HepG2 (cell line): ENCODE measurements around the gene ZBTB45. TPM values are rescaled to one million over a fixed set of nuclear protein-coding genes. Genes with fewer than 3 reads are reported as not detected.

Experiments
- ARNTL ChIP-seq: sonication (generic); formaldehyde crosslinking; IDR thresholded peaks from 2 replicates; pipeline ENCODE4 v1.4.0; 2020; ENCODE audit warnings: mild to moderate bottlenecking, missing genetic modification reagents
- GABPA ChIP-seq, 2 experiments: IDR thresholded peaks; 2 replicates each; pipeline ENCODE4 v1.6.1; 2011 to 2016; ENCODE audit warnings: low read depth in 2 of 2, low read length in 1 of 2, missing biosample characterization in 1 of 2, missing genetic modification characterization in 1 of 2
- GZF1 ChIP-seq: sonication (generic); formaldehyde crosslinking; IDR thresholded peaks from 2 replicates; pipeline ENCODE4 v1.5.1; 2020; ENCODE audit warnings: mild to moderate bottlenecking, missing genetic modification reagents
- HDAC6 ChIP-seq: fragments of 200-600 bp; sonication (generic); IDR thresholded peaks from 2 replicates; pipeline ENCODE4 v1.7.0; 2017; ENCODE audit warnings: mild to moderate bottlenecking, antibody characterized with exemption, low read length, low read depth
- HNRNPH1 ChIP-seq: fragments of 200-400 bp; formaldehyde crosslinking; optimal IDR thresholded peaks from 2 replicates; pipeline ENCODE3; 2017; ENCODE audit warnings: mild to moderate bottlenecking, low read depth, low read length
- HOXD1 ChIP-seq: sonication (generic); formaldehyde crosslinking; IDR thresholded peaks from 2 replicates; pipeline ENCODE4 v1.5.0; 2020; ENCODE audit warnings: missing genetic modification reagents
- MED1 ChIP-seq: sonication (generic); formaldehyde crosslinking; IDR thresholded peaks from 2 replicates; pipeline ENCODE4 v1.4.0; 2020; ENCODE audit warnings: missing genetic modification reagents
- MED8 ChIP-seq: sonication (generic); formaldehyde crosslinking; IDR thresholded peaks from 2 replicates; pipeline ENCODE4 v1.8.1; 2023; ENCODE audit warnings: mild to moderate bottlenecking, missing genetic modification reagents; ENCODE audit not compliant: insufficient replicate concordance
- MIXL1 ChIP-seq: IDR thresholded peaks from 2 replicates; pipeline ENCODE4 v1.6.1; 2016
- NFKB2 ChIP-seq: sonication (generic); formaldehyde crosslinking; IDR thresholded peaks from 2 replicates; pipeline ENCODE4 v1.4.0; 2020; ENCODE audit warnings: missing genetic modification reagents, borderline replicate concordance
- NONO ChIP-seq, 2 experiments: fragments of 450-650 bp in 1 of 2; sonication (generic) in 1 of 2; formaldehyde crosslinking in 1 of 2; IDR thresholded peaks in 1 of 2; conservative IDR thresholded peaks in 1 of 2; 2 replicates each; pipeline versions ENCODE4 v1.6.1 to v1.8.0; 2017 to 2022; ENCODE audit warnings: mild to moderate bottlenecking in 1 of 2, missing genetic modification reagents in 1 of 2, moderate library complexity in 1 of 2
- PRDM10 ChIP-seq: sonication (generic); formaldehyde crosslinking; IDR thresholded peaks from 2 replicates; pipeline ENCODE4 v1.4.0; 2020; ENCODE audit warnings: low read depth, missing genetic modification reagents
- SPEN ChIP-seq: sonication (generic); formaldehyde crosslinking; IDR thresholded peaks from 2 replicates; pipeline ENCODE4 v1.5.1; 2020; ENCODE audit warnings: low read depth, mild to moderate bottlenecking, missing genetic modification reagents
- YY1 ChIP-seq: IDR thresholded peaks from 2 replicates; pipeline ENCODE4 v1.6.1; 2011; ENCODE audit warnings: low read length, low read depth, moderate library complexity, mild to moderate bottlenecking; ENCODE audit not compliant: insufficient read depth, insufficient replicate concordance
- ZFP82 ChIP-seq: sonication (generic); formaldehyde crosslinking; IDR thresholded peaks from 2 replicates; pipeline ENCODE4 v1.5.1; 2020; ENCODE audit warnings: mild to moderate bottlenecking, missing genetic modification reagents, borderline replicate concordance
- ZMYM4 ChIP-seq: sonication (generic); formaldehyde crosslinking; IDR thresholded peaks from 2 replicates; pipeline ENCODE4 v1.8.1; 2023; ENCODE audit warnings: mild to moderate bottlenecking, missing genetic modification reagents
- ZNF280D ChIP-seq: sonication (generic); formaldehyde crosslinking; IDR thresholded peaks from 2 replicates; pipeline ENCODE4 v1.5.1; 2020; ENCODE audit warnings: mild to moderate bottlenecking, missing genetic modification reagents
- ZNF660 ChIP-seq: sonication (generic); formaldehyde crosslinking; IDR thresholded peaks from 2 replicates; pipeline ENCODE4 v1.5.1; 2020; ENCODE audit warnings: mild to moderate bottlenecking, low read depth, missing genetic modification reagents, borderline replicate concordance
- polyA plus RNA-seq, 8 experiments: library from polyadenylated mRNA; depleted of rRNA in 3 of 8; stranded (reverse) in 7 of 8; unstranded in 1 of 8; fragments of >200 nt; fragmentation: Illumina TruSeq in 4 of 8; extraction: Trizol in 4 of 8; gene quantifications; 2 replicates each; pipeline versions ENCODE4 v1.2.1 to v1.2.3, GENCODE V29; 2011 to 2016; ENCODE audit warnings: low read depth in 4 of 8, missing spikeins in 1 of 8, mixed read lengths in 1 of 8; ENCODE audit not compliant: insufficient read depth in 1 of 8
- total RNA-seq, 5 experiments: library from RNA; depleted of rRNA; stranded (reverse); fragments of >200 nt; fragmentation: Illumina TruSeq; extraction: Trizol; gene quantifications; 2 replicates each; pipeline ENCODE4 v1.2.3, GENCODE V29; 2016; ENCODE audit warnings: low read depth in 1 of 5
- TF ChIP-seq, protein P1 (sequence below): sonication (generic); formaldehyde crosslinking; IDR thresholded peaks from 2 replicates; pipeline ENCODE4 v1.5.0; 2020; ENCODE audit warnings: missing genetic modification reagents

Gene ZBTB45
- total and polyA plus RNA-seq, 2 of the 13 experiments (the other 11 are each of a cell fraction or from before 2014, with no cell fraction given), result 3.0 to 3.7 TPM

DNA sequence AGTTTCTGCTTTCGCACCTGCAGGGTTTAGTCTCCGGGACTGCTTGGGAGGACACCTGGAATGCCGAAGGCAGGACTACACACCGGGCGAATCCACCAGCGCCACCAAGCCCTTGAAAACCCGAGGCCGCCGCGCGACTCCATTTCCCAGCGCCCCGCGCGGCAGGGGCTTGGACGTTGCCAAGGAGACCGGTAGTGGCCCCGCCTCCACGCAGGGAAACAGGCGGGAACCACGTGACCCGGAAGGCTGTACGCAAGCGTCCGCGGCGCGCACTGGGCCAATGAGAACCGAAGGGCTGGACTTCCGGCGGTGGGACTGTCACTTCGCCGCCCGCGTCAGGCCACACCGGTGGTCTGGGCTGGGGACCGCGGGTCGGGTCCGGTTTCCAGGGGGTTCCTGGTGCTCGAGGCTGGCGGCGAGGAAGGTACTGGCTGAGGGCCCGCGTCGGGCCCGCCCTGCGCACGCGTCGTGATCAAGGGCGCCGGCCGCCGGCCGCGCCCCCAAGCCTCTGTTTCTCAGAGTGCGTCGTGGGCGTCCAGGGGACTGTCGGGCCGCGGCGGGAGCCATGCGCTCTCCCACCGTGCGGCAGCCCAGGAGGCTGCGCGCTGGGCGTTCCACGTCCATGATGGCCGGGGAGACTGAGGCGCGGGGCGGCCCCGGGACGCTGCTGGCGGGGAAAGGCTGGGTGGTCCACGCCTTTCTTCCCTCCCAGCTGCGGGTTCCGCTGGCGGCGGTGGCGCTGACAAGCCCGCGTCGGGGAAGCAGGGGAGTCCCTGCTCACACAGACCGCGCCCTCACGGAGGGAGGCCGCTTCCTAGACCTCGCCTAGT, 52.6 kb downstream of the ZBTB45 start, which contains the start of gene ZNF324 (continued):
- no peak for TF ChIP-seq HDAC6
- TF ChIP-seq ARNTL (CRISPR knock-in tag), result 0 out of 2 replicates have a peak, but pooled peaks have one; percentile 48
- peak; percentile 6 for TF ChIP-seq MED8 (CRISPR knock-in tag)
- TF ChIP-seq PRDM10 (CRISPR knock-in tag), result peak; percentile 59; the same call in 1 of the 2 replicates
- TF ChIP-seq HNRNPH1, result no peak
- peak; percentile 28; the same call in 1 of the 2 replicates for TF ChIP-seq MED1 (CRISPR knock-in tag)
- TF ChIP-seq GABPA (IDR thresholded peaks at IDR 0.05; ENCODE audit: low read depth, low read length), result peak; percentile 86
- peak; percentile 93 for TF ChIP-seq GABPA (CRISPR knock-in tag; IDR thresholded peaks at IDR 0.05; ENCODE audit: low read depth)
- no peak for TF ChIP-seq ZNF280D
- TF ChIP-seq, protein P1, sequence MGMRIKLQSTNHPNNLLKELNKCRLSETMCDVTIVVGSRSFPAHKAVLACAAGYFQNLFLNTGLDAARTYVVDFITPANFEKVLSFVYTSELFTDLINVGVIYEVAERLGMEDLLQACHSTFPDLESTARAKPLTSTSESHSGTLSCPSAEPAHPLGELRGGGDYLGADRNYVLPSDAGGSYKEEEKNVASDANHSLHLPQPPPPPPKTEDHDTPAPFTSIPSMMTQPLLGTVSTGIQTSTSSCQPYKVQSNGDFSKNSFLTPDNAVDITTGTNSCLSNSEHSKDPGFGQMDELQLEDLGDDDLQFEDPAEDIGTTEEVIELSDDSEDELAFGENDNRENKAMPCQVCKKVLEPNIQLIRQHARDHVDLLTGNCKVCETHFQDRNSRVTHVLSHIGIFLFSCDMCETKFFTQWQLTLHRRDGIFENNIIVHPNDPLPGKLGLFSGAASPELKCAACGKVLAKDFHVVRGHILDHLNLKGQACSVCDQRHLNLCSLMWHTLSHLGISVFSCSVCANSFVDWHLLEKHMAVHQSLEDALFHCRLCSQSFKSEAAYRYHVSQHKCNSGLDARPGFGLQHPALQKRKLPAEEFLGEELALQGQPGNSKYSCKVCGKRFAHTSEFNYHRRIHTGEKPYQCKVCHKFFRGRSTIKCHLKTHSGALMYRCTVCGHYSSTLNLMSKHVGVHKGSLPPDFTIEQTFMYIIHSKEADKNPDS (CRISPR knock-in tag), result no peak
- no peak for TF ChIP-seq YY1
- TF ChIP-seq ZMYM4 (CRISPR knock-in tag), result no peak
- TF ChIP-seq HOXD1 (CRISPR knock-in tag), result 0 out of 2 replicates have a peak, but pooled peaks have one; percentile 41
- peak; percentile 60; the same call in 1 of the 2 replicates for TF ChIP-seq NFKB2 (CRISPR knock-in tag)
- TF ChIP-seq ZFP82, result no peak
- TF ChIP-seq ZNF660 (CRISPR knock-in tag), result no peak
- TF ChIP-seq SPEN (CRISPR knock-in tag), result peak; percentile 62; the same call in 1 of the 2 replicates
- TF ChIP-seq MIXL1 (CRISPR knock-in tag), result no peak
- no peak for TF ChIP-seq NONO (IDR thresholded peaks at IDR 0.05)
- peak; percentile 80 for TF ChIP-seq NONO (CRISPR knock-in tag; conservative IDR thresholded peaks at IDR 0.05)
- TF ChIP-seq GZF1, result no peak
